Endodermal cell (in vitro differentiated cells): ENCODE results near the gene PAEP. TPM values are rescaled to one million over a fixed set of nuclear protein-coding genes. Genes with fewer than 3 reads are reported as not detected.

Experiments
- DNase-seq: peaks from one replicate; pipeline ENCODE4 v3.0.0-alpha.2; 2017
- H3K27ac ChIP-seq: 2 replicates; pipeline ENCODE4 v1.5.1; 2013; ENCODE audit warnings: mild to moderate bottlenecking, low read depth, low read length, moderate library complexity
- H3K27me3 ChIP-seq: 2 replicates; pipeline ENCODE4 v1.6.1; 2013; ENCODE audit warnings: mild to moderate bottlenecking, low read length, moderate library complexity; ENCODE audit not compliant: insufficient read depth, control insufficient read depth, poor library complexity, severe bottlenecking
- H3K36me3 ChIP-seq: 2 replicates; pipeline ENCODE4 v1.7.0; 2013; ENCODE audit warnings: mild to moderate bottlenecking, low read length, moderate library complexity; ENCODE audit not compliant: control insufficient read depth, insufficient read depth
- H3K4me1 ChIP-seq: one replicate; pipeline ENCODE4 v1.7.0; 2013; ENCODE audit warnings: low read length; ENCODE audit not compliant: control insufficient read depth, insufficient read depth
- H3K4me3 ChIP-seq: 2 replicates; pipeline ENCODE4 v1.5.1; 2013; ENCODE audit warnings: mild to moderate bottlenecking, low read length, moderate library complexity
- H3K9ac ChIP-seq: 2 replicates; pipeline ENCODE4 v1.6.1; 2013; ENCODE audit warnings: mild to moderate bottlenecking, low read length, moderate library complexity; ENCODE audit not compliant: poor library complexity, severe bottlenecking; ENCODE audit errors: extremely low read depth
- H3K9me3 ChIP-seq: 2 replicates; pipeline ENCODE4 v1.6.1; 2013; ENCODE audit warnings: mild to moderate bottlenecking, low read length, moderate library complexity; ENCODE audit not compliant: control insufficient read depth
- H3K27ac Mint-ChIP-seq: 2 replicates; pipeline ENCODE4 v1.8.0; 2020; ENCODE audit warnings: mixed read lengths
- H3K27me3 Mint-ChIP-seq: 2 replicates; pipeline ENCODE4 v1.8.0; 2021; ENCODE audit warnings: mild to moderate bottlenecking, mixed read lengths; ENCODE audit not compliant: insufficient read depth
- H3K36me3 Mint-ChIP-seq: 2 replicates; pipeline ENCODE4 v1.8.0; 2020; ENCODE audit warnings: low read depth, mixed read lengths
- H3K4me1 Mint-ChIP-seq: 2 replicates; pipeline ENCODE4 v1.8.0; 2020; ENCODE audit warnings: mixed read lengths
- H3K4me3 Mint-ChIP-seq: 2 replicates; pipeline ENCODE4 v1.8.0; 2020; ENCODE audit warnings: mild to moderate bottlenecking, moderate library complexity, mixed read lengths
- H3K9me3 Mint-ChIP-seq: 2 replicates; pipeline ENCODE4 v1.8.0; 2020; ENCODE audit warnings: mild to moderate bottlenecking, mixed read lengths
- CTCF ChIP-seq: fragments of 200-600 bp; sonication (generic); conservative IDR thresholded peaks from 2 replicates; pipeline ENCODE4 v1.5.0; 2021; ENCODE audit warnings: antibody characterized with exemption, mild to moderate bottlenecking
- WGBS, 2 experiments: methylation state at CpG; one replicate each; pipeline versions ENCODE4 v1.1.5 to v1.1.7; 2013; ENCODE audit warnings: missing lambda C conversion rate in 2 of 2, mixed read lengths in 1 of 2; ENCODE audit not compliant: insufficient coverage in 1 of 2, insufficient read length in 1 of 2; 5-methylcytosine and 5-hydroxymethylcytosine counted together
- total RNA-seq, 2 donors: library from RNA; stranded (reverse); fragmentation: NEBNext Ultra II Directional in 1 of 2; extraction: Animal tissue kit (Norgen Biotek cat#: 25700) in 1 of 2; gene quantifications; 2 replicates in 1 of 2; 3 replicates in 1 of 2; pipeline ENCODE4 v1.2.1, GENCODE V29; 2021

The PAEP gene
- total RNA-seq, 2 donors from 2014 or later: not detected

GRCh38 chr9:135574943-135575342 is 13.4 kb downstream of the PAEP start:
- Histone ChIP-seq H3K36me3 (no peaks in the 10 kb centered on the region), H3K4me3 (no peak overlapping the region), H3K27me3 (no peaks in the 10 kb centered on the region), H3K9me3 (no peaks in the 10 kb centered on the region), H3K9ac (no peak overlapping the region), H3K4me1 (no peaks in the 10 kb centered on the region), H3K27ac (no peak overlapping the region)
- Mint-ChIP-seq H3K27ac (no peak overlapping the region), H3K27me3 (no peaks in the 10 kb centered on the region), H3K4me3 (no peak overlapping the region), H3K4me1 (no peaks in the 10 kb centered on the region), H3K9me3 (peaks cover under 1% of the 10 kb centered on the region), H3K36me3 (no peaks in the 10 kb centered on the region)
- no peak for TF ChIP-seq CTCF
- no peak for DNase-seq
- 91 to 94% methylated on average over 8 to 15 of the region's 15 CpGs for WGBS, 2 experiments

GRCh38 chr9:135575995-135576631 is 14.6 kb downstream of the PAEP start:
- Mint-ChIP-seq H3K4me3 (no peak overlapping the region), H3K36me3 (no peaks in the 10 kb centered on the region), H3K27me3 (no peaks in the 10 kb centered on the region), H3K4me1 (no peaks in the 10 kb centered on the region), H3K9me3 (peaks cover 1% of the 10 kb centered on the region), H3K27ac (no peak overlapping the region)
- H3K9me3 ChIP-seq: no peaks in the 10 kb centered on the region
- 89% methylated on average over 15 to 22 of the region's 22 CpGs for WGBS, 2 experiments
- H3K4me3 ChIP-seq: no peak overlapping the region
- no peak for DNase-seq
- no peaks in the 10 kb centered on the region for H3K36me3 ChIP-seq
- no peaks in the 10 kb centered on the region for H3K4me1 ChIP-seq
- H3K27ac ChIP-seq: no peak overlapping the region
- H3K27me3 ChIP-seq: no peaks in the 10 kb centered on the region
- H3K9ac ChIP-seq: no peak overlapping the region
- TF ChIP-seq CTCF: no peak

- H3K36me3 ChIP-seq: no peaks in the 10 kb centered on the region
- no peak overlapping the region for H3K4me3 ChIP-seq
- H3K27me3 ChIP-seq: no peaks in the 10 kb centered on the region
- H3K36me3 Mint-ChIP-seq: no peaks in the 10 kb centered on the region
- H3K27me3 Mint-ChIP-seq: no peaks in the 10 kb centered on the region
- H3K4me1 ChIP-seq: no peaks in the 10 kb centered on the region
- H3K9ac ChIP-seq: no peak overlapping the region
- H3K27ac Mint-ChIP-seq: no peak overlapping the region
- peaks cover 10% of the 10 kb centered on the region for H3K9me3 Mint-ChIP-seq
- no peak overlapping the region for H3K4me3 Mint-ChIP-seq
- no peaks in the 10 kb centered on the region for H3K4me1 Mint-ChIP-seq
- DNase-seq: no peak
- WGBS, 2 experiments: 89 to 93% methylated on average over 6 to 10 of the region's 10 CpGs
- no peak for TF ChIP-seq CTCF
- no peaks in the 10 kb centered on the region for H3K9me3 ChIP-seq
- H3K27ac ChIP-seq: no peak overlapping the region
Observed at GRCh38 chr9:135577256-135577655, 15.7 kb downstream of the PAEP start.
